Activated T-cell treated with anti-CD3 and anti-CD28 coated beads for 48 hours (primary cell): ENCODE data around the gene RSAD1.
"Not testable (repeated sequence)": the region's sequence is repeated elsewhere in the genome, so short reads cannot be mapped to it uniquely, and the experiment has no call there.

Experiments
- DNase-seq: peaks from one replicate; pipeline ENCODE4 v3.0.0-alpha.2; 2020; ENCODE audit warnings: low read depth

Gene RSAD1

DNA sequence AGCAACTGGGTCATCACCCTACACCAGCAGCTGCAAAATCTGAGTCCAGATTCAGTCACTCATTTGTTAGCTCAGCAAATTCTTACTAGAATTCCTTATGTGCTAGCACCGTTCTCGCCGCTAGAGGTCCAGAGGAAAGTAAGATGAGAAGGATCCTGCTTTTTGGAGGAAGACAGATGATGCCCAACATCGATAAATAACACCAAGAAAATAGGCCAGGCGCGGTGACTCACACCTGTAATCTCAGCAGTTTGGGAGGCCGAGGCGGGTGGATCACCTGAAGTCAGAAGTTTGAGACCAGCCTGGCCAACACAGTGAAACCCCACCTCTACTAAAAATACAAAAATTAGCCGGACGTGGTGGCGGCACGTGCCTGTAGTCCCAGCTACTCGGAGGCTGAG is 5.9 kb upstream of the RSAD1 start:
- DNase-seq = not testable (repeated sequence)

DNA sequence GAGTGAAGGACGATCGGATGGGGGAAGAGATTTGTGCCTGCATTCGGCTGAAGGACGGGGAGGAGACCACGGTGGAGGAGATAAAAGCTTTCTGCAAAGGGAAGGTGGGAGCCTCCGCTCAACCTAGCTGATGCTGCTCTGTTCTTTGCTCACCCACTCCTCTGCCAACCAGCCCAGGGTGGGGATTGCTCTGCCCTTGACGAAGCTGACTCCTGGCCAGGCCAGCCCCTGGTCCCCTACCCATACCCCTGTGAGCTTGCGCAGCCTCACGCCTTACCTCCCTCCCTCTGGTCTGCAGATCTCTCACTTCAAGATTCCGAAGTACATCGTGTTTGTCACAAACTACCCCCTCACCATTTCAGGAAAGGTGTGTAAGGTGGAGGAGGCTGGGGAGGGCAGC is 4.8 kb upstream of the RSAD1 start:
- no peak for DNase-seq

DNA sequence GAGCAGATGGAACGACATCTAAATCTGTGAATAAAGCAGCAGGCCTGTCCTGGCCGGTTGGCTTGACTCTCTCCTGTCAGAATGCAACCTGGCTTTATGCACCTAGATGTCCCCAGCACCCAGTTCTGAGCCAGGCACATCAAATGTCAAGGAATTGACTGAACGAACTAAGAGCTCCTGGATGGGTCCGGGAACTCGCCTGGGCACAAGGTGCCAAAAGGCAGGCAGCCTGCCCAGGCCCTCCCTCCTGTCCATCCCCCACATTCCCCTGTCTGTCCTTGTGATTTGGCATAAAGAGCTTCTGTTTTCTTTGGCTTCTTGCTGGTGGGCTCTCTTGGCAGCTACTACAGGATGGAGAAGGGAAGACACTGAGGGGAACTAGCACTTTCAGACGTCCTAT is 4.1 kb upstream of the RSAD1 start:
- DNase-seq = no peak

DNA sequence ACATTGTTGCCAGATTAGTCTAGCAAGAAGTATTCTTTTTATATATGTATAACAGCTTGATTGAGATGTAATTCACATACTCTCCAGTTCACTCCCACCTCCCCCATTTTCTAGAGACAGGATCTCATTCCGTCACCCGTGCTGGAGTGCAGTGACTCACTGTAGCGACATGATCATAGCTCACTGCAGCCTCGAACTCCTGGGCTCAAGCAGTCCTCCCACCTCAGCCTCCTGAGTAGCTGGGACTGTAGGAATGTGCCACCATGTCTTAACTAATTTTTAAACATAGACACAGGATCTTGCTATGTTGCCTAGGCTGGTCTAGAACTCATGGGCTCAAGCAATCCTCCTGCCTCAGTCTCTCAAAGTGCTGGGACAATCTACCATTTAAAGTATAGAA is 3.3 kb upstream of the RSAD1 start:
- no peak for DNase-seq

GRCh38 chr17:50475775-50476544 is 2.7 kb upstream of the RSAD1 start:
- DNase-seq = not testable (repeated sequence)

DNA sequence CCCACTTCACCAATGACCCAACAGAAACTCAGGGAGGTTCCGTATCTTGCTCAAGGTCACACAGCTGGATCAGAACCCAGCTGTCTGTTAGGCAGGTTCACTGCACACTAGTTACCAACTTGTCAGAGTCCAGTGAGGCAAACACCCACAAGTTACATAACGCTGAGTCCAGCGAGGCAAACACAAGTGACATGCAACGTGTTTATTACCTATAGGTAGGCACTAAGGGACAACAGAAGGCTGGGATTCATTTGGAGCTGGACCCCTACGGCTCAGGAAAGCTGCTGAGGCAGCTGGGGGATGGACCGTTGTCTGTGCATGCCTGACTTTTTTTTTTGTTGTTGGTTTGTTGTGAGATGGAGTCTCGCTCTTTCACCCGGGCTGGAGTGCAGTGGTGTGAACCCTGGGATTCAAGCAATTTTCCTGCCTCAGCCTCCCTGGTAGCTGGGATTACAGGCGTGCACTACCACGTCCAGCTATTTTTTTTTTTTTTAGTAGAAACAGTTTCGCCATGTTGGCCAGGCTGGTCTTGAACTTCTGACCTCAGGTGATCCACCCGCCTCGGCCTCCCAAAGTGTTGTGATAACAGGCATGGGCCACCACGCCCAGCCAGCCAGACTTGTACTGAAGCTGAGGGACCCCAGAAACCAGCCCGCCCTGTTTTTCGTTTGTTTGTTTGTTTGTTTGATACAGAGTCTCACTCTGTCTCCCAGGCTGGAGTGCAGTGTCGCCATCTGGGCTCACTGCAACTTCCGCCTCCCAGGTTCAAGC is 1.9 kb upstream of the RSAD1 start:
- no peak for DNase-seq

DNA sequence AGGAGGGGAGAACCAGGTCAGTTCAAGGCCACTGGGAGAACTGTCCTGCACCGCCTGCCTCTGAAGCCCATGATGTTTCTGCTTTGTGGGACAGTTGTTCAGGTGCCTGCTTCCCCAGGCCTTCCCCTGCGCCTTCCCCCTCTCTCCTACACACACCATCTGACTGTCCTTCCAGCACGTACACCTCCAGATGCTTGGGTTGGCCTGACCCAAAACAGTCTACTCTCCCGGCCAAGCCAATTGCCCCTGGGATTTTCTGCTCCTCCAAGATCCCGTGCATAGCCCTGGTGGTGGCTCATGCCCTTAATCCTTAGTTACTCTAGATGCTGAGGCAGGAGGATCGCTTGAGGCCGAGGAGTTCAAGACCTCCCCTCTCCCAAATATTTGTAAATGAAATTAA is 684 bp upstream of the RSAD1 start:
- no peak for DNase-seq

GRCh38 chr17:50479522-50480141 is 972 bp downstream of the RSAD1 start:
- peak; percentile 61 for DNase-seq

DNA sequence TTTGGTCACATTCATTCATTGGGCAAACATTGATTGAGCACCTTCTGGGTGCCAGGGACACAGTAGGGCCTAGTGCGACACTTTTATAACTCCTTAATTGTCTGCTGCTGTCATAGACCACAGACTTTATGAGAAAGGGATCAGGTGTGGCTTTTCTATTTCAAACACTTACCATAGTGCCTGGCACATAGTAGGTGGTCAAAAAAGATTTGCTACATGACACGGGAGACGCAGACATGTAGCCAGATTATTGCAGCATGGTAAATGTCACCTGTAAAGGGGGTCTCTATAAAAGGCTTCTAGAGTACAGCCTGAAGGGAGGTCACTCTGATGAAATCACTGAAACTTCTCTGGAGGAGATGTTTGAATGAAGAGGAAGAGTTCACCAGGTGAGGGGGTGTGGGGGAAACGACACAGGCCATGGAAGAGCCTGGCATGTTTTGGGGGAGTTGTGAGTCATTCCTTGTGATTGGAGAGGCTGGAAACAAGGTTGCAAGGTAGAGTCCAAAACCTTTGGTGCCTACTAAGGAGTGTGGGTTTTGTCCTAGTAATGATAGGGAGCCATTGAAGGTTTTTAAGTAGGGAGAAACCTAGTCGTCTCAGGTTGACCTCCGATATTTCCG is 1.6 kb downstream of the RSAD1 start:
- DNase-seq = no peak

GRCh38 chr17:50480854-50481490 is 2.3 kb downstream of the RSAD1 start:
- DNase-seq = no peak

- no peak for DNase-seq
Observed at GRCh38 chr17:50481648-50482047, 3.0 kb downstream of the RSAD1 start.

GRCh38 chr17:50482110-50482509 is 3.5 kb downstream of the RSAD1 start:
- no peak for DNase-seq

DNA sequence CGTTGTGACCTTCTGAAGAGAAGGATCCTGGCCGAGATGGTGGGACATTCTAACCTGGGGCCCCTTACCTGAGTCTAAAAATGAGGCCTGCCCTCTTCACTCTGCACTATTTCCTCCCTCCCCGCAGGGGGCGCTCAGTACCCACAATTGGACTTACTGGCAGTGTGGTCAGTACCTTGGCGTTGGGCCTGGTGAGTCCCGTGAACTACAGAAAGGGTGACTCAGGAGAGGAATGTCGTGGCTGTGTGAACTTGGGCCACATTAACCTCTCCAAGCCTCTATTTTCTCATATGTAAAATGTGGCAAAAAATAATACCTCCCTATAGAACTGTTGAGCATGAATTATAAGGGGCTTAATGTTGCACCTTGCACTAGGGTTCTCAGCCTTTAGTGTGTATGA is 3.9 kb downstream of the RSAD1 start:
- DNase-seq = peak; percentile 75

GRCh38 chr17:50483266-50483665 is 4.6 kb downstream of the RSAD1 start:
- no peak for DNase-seq

GRCh38 chr17:50484386-50485155 is 5.9 kb downstream of the RSAD1 start:
- no peak for DNase-seq

DNA sequence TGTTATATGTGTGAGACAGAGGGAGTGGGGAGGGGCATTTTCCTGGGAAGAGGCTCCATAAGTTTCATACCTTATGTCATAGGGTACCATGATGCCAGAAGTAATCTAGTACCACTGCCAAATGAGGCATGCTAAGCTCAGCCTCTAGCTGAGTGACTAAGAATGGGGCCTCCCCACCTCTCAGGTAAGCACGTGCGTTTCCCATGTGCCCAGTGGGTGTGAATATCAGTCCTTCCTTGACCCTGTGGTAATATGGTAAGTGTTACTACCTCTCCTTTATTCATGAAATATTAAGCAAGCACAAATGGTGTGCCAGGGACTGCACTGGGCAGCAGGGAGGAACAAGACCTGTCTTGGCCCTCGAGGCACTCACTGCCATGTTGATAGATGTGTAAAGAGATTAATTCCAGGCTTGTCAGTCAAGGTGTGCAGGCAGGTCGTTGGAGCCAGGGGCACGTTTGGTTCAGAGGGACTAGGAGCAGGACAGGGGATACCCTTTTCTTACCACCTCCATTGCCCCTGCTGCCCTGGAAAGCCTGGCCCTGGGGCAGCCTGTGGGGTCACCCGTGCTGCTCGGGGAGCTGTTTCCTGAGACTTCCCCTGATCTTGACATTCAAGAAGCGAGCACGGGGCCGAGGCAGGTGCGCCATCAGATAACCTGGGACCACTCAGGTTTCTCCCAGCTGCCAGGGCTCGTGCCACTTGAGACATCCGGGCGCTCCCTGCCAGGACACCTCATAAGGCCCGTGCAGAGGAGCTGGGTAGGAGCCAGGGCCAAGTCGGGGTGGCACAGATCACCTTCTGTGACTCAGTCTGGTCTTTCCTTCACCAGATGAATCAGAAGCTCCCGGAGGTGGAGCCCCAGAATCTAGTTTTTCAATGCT is 8.8 kb downstream of the RSAD1 start:
- DNase-seq = no peak

DNA sequence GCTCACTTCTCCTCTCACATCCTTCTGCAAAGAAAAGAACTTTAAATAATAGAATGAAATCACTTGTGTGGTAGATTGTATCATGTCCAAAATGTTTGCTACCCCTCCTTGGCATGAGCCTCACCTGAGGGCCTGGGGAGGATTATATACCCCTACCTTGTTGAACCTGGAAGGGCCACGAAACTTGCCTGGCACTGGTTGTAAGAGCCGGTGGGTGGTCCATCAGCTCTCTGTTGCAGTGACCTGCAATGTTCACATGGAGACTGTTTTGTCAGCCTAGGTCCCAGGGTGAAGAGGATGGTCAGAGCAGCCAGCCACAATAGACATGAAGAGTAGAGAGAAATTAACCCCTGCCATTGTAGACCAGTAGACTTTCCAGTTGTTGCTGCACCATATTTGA is 10.2 kb downstream of the RSAD1 start:
- no peak for DNase-seq

- no peak for DNase-seq
Observed at GRCh38 chr17:50491505-50491904, 12.8 kb downstream of the RSAD1 start.

DNA sequence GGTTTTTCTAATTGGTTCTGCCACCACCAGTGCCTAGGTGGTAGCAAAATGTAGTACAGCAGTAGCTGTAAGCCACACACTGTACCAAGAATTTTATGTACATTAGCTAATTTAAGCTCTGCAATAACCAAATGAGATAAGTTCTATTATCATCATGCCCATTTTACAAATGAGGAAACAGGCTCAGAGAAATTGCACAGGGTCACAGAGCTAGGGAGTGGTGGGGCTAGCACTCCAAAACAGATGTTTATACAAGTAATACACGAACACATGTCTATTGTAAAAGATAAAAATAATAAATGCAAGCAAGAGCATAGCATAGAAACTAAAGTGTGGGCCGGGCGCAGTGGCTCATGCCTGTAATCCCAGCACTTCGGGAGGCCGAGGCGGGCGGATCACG is 13.6 kb downstream of the RSAD1 start:
- no peak for DNase-seq

GRCh38 chr17:50493744-50494143 is 15.1 kb downstream of the RSAD1 start:
- no peak for DNase-seq
